MM.1S (cell line): Measurements from ENCODE around the gene HSPA6.

ENCODE experiments used
- EZH2phosphoT487 ChIP-seq: fragments of 300-600 bp; sonication (generic); IDR thresholded peaks from 2 replicates; pipeline ENCODE4 v1.6.1; 2018; ENCODE audit warnings: antibody characterized with exemption, low read length
- TF ChIP-seq, protein P1 (sequence below): fragments of 300-600 bp; sonication (generic); IDR thresholded peaks from 2 replicates; pipeline ENCODE4 v1.5.1; 2016; ENCODE audit warnings: antibody characterized with exemption, low read length, mixed read lengths

GRCh38 chr1:161491472-161491871 lies 32.9 kb upstream of the HSPA6 start:
- TF ChIP-seq, protein P1, sequence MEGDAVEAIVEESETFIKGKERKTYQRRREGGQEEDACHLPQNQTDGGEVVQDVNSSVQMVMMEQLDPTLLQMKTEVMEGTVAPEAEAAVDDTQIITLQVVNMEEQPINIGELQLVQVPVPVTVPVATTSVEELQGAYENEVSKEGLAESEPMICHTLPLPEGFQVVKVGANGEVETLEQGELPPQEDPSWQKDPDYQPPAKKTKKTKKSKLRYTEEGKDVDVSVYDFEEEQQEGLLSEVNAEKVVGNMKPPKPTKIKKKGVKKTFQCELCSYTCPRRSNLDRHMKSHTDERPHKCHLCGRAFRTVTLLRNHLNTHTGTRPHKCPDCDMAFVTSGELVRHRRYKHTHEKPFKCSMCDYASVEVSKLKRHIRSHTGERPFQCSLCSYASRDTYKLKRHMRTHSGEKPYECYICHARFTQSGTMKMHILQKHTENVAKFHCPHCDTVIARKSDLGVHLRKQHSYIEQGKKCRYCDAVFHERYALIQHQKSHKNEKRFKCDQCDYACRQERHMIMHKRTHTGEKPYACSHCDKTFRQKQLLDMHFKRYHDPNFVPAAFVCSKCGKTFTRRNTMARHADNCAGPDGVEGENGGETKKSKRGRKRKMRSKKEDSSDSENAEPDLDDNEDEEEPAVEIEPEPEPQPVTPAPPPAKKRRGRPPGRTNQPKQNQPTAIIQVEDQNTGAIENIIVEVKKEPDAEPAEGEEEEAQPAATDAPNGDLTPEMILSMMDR = no peak
- TF ChIP-seq EZH2phosphoT487 = no peak
